ENCODE measurements around the gene ZBTB9.

Gene ZBTB9

GRCh38 chr6:33430991-33431879 is 23.1 kb upstream of the ZBTB9 start:
- no peak overlapping the region for H3K4me3 ChIP-seq (replicated peaks; ENCODE audit: insufficient read depth, low read length)
- TF ChIP-seq SPI1 (IDR thresholded peaks at IDR 0.05; ENCODE audit: borderline replicate concordance, low read depth): no peak
- TF ChIP-seq REST (IDR thresholded peaks at IDR 0.05; ENCODE audit: insufficient replicate concordance, low read depth): no peak
- no peak for TF ChIP-seq CTCF (IDR thresholded peaks at IDR 0.05; ENCODE audit: insufficient read depth, low read length)
- no peaks in the 10 kb centered on the region for H3K27me3 ChIP-seq (ENCODE audit: insufficient read depth, poor library complexity, severe bottlenecking)
- H3K27ac ChIP-seq (replicated peaks): peak overlapping the region; percentile 34
- peak in 1 of 2 experiments; percentile 58 for DNase-seq (ENCODE audit: low read depth in 1 of 2, low spot score in 1 of 2)

GRCh38 chr6:33431880-33432541 is 22.4 kb upstream of the ZBTB9 start:
- TF ChIP-seq SPI1 (IDR thresholded peaks at IDR 0.05; ENCODE audit: borderline replicate concordance, low read depth) (no peak), CTCF (IDR thresholded peaks at IDR 0.05; ENCODE audit: insufficient read depth, low read length) (no peak), REST (IDR thresholded peaks at IDR 0.05; ENCODE audit: insufficient replicate concordance, low read depth) (no peak), GABPA (IDR thresholded peaks at IDR 0.05; ENCODE audit: low read depth) (no peak), POLR2AphosphoS5 (IDR thresholded peaks at IDR 0.05; ENCODE audit: low read depth) (no peak)
- Histone ChIP-seq H3K4me3 (replicated peaks; ENCODE audit: insufficient read depth, low read length) (no peak overlapping the region), H3K27ac (replicated peaks) (peak overlapping the region; percentile 34), H3K27me3 (ENCODE audit: insufficient read depth, poor library complexity, severe bottlenecking) (no peaks in the 10 kb centered on the region)
- DNase-seq (ENCODE audit: low read depth in 1 of 2, low spot score in 1 of 2): peak in 1 of 2 experiments; percentile 39

- TF ChIP-seq POLR2AphosphoS5 (IDR thresholded peaks at IDR 0.05; ENCODE audit: low read depth) (no peak), SPI1 (IDR thresholded peaks at IDR 0.05; ENCODE audit: borderline replicate concordance, low read depth) (no peak), REST (IDR thresholded peaks at IDR 0.05; ENCODE audit: insufficient replicate concordance, low read depth) (no peak), GABPA (IDR thresholded peaks at IDR 0.05; ENCODE audit: low read depth) (no peak), CTCF (IDR thresholded peaks at IDR 0.05; ENCODE audit: insufficient read depth, low read length) (no peak)
- no peak overlapping the region for H3K4me3 ChIP-seq (replicated peaks; ENCODE audit: insufficient read depth, low read length)
- no peaks in the 10 kb centered on the region for H3K27me3 ChIP-seq (ENCODE audit: insufficient read depth, poor library complexity, severe bottlenecking)
- no peak for DNase-seq (ENCODE audit: low read depth in 1 of 2, low spot score in 1 of 2)
- no peak overlapping the region for H3K27ac ChIP-seq (replicated peaks)
These were observed 21.8 kb upstream of the ZBTB9 start for GRCh38 chr6:33432546-33432945.
